SK-N-SH (cell line): ENCODE measurements around the gene IKZF4.

ENCODE experiments used
- CTCF ChIP-seq: fragments of 200-600 bp; sonication (generic); IDR thresholded peaks from 2 replicates; pipeline ENCODE4 v1.6.1; 2017; ENCODE audit warnings: antibody characterized with exemption, mild to moderate bottlenecking, moderate library complexity
- FOXJ3 ChIP-seq: sonication (generic); formaldehyde crosslinking; IDR thresholded peaks from 2 replicates; pipeline ENCODE4 v1.5.1; 2020; ENCODE audit warnings: mild to moderate bottlenecking, missing genetic modification reagents
- PBX3 ChIP-seq: IDR thresholded peaks from 2 replicates; pipeline ENCODE4; 2012
- TEAD4 ChIP-seq: IDR thresholded peaks from 2 replicates; pipeline ENCODE4 v1.4.0; 2012; ENCODE audit warnings: mild to moderate bottlenecking, borderline replicate concordance; ENCODE audit not compliant: insufficient read depth

GRCh38 chr12:56007564-56008559 lies 13.0 kb upstream of the IKZF4 start:
- 0 out of 2 replicates have a peak, but pooled peaks have one; percentile 6 for TF ChIP-seq TEAD4
- TF ChIP-seq CTCF: no peak
- no peak for TF ChIP-seq FOXJ3 (CRISPR knock-in tag)
- TF ChIP-seq PBX3: no peak
